ENCODE data around the gene COL9A3.

DNA sequence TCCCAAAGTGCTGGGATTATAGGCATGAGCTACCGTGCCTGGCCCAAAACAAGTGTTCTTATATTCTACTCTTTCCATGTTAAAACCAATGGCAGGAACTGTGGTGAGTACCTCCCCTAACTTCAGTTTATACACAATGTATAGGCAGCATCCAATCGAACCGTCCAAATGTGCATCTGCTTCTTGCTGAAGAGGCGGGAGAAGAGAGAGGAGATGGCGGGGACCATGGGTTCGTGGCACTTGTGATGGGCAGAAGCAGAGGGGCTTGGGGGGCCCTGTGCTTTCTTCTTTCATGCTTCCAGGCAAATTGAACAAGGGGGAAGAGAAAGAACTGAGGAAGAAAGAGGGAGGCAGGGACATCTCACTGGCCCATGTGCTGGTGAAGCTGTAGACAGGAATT lies 56.0 kb downstream of the COL9A3 start:
- TF ChIP-seq, protein P1, sequence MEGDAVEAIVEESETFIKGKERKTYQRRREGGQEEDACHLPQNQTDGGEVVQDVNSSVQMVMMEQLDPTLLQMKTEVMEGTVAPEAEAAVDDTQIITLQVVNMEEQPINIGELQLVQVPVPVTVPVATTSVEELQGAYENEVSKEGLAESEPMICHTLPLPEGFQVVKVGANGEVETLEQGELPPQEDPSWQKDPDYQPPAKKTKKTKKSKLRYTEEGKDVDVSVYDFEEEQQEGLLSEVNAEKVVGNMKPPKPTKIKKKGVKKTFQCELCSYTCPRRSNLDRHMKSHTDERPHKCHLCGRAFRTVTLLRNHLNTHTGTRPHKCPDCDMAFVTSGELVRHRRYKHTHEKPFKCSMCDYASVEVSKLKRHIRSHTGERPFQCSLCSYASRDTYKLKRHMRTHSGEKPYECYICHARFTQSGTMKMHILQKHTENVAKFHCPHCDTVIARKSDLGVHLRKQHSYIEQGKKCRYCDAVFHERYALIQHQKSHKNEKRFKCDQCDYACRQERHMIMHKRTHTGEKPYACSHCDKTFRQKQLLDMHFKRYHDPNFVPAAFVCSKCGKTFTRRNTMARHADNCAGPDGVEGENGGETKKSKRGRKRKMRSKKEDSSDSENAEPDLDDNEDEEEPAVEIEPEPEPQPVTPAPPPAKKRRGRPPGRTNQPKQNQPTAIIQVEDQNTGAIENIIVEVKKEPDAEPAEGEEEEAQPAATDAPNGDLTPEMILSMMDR (IDR thresholded peaks at IDR 0.05) = no peak
- no peak for TF ChIP-seq POLR2A (IDR thresholded peaks at IDR 0.05)
